Umbilical cord (tissue), 2 donors: ENCODE measurements around the gene ORAI3. TPM values are rescaled to one million over a fixed set of nuclear protein-coding genes. Genes with fewer than 3 reads are reported as not detected.

Source experiments
- DNase-seq: peaks from one replicate; pipeline ENCODE4 v3.0.0-alpha.2; 2015; ENCODE audit warnings: low spot score
- total RNA-seq: library from RNA; depleted of rRNA; stranded (reverse); fragments of >200 nt; gene quantifications from one replicate; pipeline ENCODE4 v1.2.3, GENCODE V29; 2014; ENCODE audit warnings: low replicate concordance; ENCODE audit not compliant: insufficient read depth

The ORAI3 gene
- total RNA-seq, 1 donor from 2014 or later: 26.5 TPM

DNA sequence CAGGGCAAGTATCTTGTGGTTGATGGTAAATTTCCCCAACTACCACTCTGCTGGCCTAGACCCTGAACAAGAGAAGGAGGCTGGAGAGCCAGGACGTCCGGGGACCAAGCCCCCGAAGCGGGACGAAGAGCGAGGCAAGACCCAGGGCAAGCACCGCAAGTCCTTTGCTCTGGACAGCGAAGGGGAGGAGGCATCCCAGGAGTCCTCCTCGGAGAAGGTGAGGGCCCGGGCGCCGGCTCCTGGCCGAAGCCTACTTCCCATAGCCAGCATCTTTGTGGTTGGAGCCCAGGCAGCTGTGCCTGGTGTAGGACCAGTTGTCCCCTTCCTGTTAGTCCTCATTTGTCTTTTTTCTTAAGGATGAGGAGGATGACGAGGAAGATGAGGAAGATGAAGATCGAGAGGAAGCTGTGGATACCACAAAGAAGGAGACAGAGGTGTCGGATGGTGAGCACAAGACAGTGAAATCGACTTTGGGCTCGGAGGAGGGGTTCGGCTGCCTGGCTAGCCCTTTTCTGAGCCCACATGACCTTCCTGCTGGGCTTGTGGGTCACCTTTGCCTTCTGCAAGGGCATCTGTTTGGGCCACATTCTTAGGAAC, 20.5 kb downstream of the ORAI3 start:
- no peak for DNase-seq

DNA sequence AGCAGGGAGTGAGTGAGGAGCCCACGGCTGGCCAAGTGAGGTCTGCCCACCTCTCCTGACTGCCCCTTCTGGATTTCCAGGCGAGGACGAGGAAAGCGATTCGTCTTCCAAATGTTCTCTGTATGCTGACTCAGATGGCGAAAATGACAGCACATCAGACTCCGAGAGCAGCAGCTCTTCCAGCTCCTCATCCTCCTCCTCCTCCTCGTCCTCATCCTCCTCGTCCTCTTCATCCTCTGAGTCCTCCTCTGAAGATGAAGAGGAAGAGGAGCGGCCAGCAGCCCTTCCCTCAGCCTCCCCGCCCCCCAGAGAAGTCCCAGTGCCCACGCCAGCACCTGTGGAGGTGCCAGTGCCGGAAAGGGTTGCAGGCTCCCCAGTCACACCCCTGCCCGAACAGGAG, 22.4 kb downstream of the ORAI3 start:
- no peak for DNase-seq

DNA sequence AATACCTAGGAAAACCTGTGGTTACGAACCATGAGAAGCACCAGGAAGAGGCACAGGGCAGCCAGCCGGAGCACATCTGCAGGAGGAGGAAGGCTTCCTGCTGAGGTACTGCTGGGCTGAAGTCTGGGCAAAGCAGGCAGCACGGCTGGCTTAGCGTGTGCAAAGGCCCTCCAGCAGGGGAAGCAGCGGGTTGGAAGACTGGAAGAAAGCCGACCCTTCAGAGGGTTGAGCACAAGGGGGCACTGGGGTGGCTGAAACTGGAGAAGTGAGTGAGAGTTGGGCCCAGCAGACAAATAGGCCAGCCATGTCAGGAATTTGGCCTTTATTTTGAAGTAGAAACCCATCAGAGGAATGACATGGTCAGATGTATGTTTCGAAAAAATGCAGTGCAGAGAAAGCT, 24.0 kb downstream of the ORAI3 start:
- DNase-seq: no peak

DNA sequence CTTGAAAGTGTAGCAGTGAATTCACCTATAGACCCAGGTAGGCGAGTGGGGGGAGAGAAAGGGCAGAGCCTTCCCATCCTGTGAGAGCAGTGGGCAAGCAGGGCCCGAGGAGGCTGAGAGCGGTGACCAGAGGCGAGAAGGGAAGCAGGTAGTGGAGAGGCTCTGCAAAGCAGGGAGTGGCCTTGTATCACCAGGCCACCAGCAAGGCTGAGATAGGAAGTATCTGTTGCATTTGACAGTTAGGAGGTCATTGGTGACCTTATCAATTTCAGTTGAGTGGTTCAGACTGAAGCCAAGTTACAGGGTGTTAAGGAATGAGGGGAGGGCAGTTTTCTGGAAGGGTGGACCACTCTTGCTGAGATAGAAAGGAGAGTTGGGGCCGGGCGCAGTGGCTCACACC, 25.5 kb downstream of the ORAI3 start:
- DNase-seq: no peak

DNA sequence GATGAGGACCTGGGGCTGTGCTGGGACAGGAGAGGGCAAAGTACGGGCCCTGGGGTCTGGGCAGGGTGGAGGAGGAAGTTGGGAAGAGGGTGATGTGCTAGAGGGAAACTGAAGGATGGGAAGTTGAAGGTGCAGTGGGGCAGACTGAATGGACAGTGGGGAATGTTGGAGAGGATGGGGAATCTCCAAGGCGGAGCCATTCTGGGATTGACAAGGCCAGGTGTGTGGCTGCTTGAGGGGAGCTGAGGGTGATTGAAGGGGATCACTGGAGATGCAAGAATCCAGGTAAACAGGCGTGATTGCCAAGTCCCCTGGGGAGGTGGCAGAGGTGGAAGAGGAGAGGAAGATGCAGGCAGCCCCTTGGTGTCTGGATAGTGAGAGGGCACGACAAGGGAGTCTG, 27.6 kb downstream of the ORAI3 start:
- DNase-seq: no peak

DNA sequence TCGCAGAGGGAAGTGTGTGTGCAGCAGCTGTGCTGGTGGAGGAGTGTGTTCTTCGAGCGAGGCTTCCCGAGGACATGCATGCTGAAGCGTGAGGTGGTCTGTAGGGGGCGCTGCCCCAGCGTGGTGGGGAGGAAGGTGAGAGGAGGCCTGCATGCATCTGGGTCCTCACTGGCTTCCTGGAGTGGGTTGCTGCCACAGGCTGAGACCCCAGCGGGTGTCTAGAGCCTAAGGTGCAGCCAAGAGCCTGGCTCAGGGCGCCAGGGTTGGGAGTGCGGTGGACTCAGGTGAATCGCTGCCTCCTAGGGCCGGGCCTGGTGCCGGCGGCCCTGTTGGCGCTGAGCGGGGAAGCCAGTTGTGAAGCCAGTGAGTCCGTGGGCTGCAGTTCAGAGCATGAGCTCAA, 28.6 kb downstream of the ORAI3 start:
- no peak for DNase-seq

DNA sequence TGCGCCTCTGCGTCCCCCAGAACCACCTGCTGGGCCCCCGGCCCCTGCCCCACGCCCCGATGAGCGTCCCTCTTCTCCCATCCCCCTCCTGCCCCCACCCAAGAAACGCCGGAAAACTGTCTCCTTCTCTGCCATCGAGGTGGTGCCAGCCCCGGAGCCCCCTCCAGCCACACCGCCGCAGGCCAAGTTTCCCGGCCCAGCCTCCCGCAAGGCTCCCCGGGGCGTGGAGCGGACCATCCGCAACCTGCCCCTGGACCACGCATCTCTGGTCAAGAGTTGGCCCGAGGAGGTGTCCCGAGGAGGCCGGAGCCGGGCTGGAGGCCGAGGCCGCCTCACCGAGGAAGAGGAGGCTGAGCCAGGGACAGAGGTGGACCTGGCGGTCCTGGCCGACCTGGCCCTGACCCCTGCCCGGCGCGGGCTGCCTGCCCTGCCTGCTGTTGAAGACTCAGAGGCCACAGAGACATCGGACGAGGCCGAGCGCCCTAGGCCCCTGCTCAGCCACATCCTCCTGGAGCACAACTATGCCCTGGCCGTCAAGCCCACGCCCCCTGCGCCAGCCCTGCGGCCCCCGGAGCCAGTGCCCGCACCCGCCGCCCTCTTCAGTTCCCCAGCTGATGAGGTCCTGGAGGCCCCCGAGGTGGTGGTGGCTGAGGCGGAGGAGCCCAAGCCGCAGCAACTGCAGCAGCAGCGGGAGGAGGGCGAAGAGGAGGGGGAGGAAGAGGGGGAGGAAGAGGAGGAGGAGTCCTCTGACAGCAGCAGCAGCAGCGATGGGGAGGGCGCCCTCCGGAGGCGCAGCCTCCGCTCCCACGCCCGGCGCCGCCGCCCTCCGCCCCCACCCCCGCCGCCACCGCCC, 30.5 kb downstream of the ORAI3 start:
- no peak for DNase-seq

DNA sequence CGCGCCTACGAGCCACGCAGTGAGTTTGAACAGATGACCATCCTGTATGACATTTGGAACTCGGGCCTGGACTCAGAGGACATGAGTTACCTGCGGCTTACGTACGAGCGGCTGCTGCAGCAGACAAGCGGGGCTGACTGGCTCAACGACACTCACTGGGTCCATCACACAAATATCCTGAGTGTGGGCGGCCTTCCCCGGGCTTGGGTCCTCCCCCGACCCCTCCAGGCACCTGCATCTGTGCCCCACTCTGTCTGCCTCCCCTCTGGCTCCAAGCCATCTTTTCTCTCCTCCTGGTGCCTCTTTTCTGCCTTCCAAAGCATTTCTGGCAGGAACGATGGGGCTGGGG, 31.1 kb downstream of the ORAI3 start:
- no peak for DNase-seq

DNA sequence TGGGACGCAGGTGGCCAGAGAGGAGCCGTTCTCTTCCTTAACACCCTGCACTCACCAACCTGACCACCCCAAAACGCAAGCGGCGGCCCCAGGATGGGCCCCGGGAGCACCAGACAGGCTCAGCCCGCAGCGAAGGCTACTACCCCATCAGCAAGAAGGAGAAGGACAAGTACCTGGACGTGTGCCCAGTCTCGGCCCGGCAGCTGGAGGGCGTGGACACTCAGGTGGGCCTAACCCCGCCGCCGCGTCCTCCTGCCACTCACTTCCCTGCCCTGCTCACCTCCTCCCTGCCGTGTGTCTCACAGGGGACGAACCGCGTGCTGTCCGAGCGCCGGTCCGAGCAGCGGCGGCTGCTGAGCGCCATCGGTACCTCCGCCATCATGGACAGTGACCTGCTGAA, 31.6 kb downstream of the ORAI3 start:
- no peak for DNase-seq

DNA sequence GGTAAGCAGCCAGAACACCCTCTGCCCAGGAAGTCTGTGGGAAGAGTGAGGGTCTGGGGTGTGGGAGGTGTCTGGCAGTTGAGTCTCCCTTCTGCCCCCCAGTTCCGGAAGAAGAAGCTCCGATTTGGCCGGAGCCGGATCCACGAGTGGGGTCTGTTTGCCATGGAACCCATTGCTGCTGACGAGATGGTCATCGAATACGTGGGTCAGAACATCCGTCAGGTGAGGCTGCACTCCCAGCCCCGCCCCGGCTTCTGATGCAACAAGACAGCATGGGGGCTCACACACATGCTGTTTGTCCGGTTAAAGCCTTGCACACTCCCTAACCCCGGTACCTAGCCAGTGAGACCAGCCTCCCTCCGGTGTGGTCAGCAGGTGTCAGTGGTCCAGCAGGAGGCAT, 32.1 kb downstream of the ORAI3 start:
- no peak for DNase-seq

DNA sequence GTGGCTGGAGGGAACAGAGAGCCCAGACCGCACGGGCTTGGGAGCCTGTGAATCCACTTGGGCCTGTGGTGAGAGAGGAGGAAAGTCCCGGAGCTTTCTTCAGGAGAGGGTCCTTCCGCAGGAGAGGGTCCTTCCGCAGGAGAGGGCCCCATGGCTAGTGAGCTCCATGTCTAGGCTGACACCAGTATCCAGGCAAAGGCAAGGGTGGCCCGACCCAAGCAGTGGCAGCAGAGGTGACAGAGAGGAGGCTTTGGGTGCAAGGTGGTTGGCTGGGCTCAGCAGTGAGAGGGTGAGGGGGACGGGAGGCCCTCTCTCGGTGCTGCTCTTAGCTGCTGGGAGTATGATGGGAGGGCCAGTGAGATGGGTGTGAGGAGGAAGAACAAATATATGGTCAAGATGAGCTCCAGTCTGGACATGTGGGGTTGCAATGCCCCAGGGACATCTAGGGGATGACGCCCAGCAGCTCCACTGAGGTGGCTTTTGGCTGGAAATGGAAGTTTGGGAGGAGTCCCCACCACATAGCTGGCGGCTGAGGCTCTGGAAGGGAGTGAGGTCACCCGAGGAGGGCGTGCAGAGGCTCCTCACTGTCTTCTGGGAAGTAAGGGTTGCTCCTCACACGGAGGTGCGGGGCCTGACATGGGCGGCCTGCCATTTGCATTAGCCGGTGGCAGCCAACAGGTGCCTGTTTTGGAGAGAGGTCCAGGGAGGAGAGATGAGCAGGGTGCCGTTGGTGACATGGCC, 33.9 kb downstream of the ORAI3 start:
- no peak for DNase-seq

DNA sequence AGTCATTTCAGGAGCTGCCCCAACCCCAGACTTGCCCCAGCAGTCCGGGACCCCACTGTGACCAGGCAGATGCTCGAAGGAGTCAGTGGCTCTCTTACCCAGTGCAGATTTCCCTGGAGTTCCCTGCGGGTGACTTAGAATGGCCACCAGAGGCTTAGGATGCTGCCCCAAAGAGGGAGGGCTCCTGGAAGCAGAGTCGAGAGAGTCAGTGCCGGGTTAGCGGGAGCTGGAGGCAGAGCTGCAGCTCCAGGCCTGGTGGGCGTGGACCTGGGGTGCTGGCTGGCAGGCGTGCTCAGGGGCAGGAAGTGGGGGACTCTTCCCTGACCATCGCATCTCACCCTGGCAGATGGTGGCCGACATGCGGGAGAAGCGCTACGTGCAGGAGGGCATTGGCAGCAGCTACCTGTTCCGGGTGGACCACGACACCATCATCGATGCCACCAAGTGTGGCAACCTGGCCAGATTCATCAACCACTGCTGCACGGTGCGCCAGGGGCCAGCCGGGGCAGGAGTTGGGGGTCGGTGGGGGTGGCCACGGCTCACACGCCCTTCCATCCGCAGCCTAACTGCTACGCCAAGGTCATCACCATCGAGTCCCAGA, 34.5 kb downstream of the ORAI3 start:
- no peak for DNase-seq

DNA sequence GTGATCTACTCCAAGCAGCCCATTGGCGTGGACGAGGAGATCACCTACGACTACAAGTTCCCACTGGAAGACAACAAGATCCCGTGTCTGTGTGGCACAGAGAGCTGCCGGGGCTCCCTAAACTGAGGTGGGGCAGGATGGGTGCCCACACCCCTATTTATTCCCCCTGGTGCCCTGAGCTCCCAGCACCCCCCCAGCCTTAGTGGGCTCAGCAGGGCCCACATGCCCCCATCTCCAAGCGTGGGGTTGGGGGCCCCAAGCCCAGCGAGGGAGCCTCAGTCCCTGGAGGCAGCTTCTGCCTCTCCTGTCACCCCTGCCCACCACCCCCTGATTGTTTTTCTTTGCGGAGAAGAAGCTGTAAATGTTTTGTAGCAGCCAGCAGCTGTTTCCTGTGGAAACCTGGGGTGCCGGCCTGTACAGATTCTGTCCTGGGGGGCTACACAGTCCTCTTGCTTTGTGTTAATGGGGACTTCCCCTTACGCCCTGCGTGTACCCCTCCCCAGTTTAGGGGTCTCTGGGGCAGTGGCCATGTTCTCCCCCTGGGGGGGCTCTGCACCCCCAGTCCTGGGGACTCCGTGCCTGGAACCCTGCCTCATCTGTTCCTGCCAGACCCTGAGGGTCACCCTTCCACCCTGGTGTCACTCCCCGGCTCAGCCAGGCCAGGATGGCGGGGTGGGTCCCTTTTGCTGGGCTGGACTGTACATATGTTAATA, 35.2 kb downstream of the ORAI3 start:
- no peak for DNase-seq

DNA sequence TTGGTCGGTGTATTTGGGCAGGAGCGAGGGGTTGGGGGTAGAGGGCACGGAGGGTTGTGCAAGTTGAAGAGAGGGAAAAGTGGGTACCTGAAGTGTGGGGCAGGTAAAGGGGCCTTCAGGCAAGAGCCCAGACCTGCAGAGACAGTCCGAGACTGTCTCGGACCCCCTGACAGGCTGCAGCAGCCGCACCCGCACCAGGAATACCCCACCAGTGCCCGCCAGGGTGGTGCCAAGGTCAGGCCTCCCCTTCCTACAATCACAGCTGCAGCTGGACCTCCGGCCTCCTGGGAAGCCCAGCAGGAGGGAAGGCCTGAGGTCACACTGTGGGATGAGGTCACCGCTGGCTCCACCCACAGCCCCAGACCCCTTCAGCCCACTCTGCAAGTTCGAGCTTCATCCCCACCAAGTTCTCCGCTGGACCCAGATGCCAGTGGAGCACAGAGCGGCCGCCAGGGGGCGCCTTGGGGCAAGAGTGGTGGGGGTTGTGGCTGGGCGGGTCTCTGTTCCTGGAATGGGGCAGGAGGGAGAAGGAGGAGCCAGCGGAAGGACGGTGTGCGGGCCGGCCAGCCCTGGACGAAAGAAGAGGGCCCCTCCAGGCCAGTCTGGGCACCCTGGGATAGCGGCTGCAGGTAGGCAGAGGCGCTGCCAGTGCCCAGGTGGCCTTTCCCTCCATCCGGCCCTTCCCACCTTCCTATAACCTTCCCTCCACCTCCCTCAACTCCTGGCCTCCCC, 36.0 kb downstream of the ORAI3 start, which contains the start of gene HSD3B7:
TSS of gene HSD3B7 (plus strand) at position 539 of the 732 bp plus-strand sequence. CDS start 452 bp downstream, outside the sequence.
- peak; percentile 85 for DNase-seq

DNA sequence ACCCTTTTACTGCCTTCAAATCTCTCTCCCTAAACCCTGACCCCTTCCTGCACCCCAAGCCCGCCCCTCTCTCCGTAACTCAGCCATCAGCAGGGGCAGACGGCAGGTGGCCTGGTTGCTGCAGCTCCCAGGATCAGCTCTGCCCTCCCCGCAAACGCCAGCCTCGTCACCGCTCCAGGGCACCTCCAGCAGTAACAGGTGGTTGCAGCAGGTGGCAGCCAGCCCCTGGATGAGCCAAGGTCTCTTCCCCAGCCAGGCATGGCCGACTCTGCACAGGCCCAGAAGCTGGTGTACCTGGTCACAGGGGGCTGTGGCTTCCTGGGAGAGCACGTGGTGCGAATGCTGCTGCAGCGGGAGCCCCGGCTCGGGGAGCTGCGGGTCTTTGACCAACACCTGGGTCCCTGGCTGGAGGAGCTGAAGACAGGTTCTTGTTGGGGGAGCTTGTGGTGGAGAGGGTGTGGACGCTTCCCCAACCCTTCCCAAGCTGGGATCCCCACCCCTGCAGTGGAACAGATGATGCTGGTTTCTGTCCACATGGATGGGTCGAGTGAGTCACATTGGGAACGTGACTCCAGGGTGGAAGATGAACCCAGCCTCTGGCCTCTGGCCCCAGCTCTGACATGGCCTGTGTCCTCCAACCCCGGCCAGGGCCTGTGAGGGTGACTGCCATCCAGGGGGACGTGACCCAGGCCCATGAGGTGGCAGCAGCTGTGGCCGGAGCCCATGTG, 36.7 kb downstream of the ORAI3 start:
- peak; percentile 38 for DNase-seq

DNA sequence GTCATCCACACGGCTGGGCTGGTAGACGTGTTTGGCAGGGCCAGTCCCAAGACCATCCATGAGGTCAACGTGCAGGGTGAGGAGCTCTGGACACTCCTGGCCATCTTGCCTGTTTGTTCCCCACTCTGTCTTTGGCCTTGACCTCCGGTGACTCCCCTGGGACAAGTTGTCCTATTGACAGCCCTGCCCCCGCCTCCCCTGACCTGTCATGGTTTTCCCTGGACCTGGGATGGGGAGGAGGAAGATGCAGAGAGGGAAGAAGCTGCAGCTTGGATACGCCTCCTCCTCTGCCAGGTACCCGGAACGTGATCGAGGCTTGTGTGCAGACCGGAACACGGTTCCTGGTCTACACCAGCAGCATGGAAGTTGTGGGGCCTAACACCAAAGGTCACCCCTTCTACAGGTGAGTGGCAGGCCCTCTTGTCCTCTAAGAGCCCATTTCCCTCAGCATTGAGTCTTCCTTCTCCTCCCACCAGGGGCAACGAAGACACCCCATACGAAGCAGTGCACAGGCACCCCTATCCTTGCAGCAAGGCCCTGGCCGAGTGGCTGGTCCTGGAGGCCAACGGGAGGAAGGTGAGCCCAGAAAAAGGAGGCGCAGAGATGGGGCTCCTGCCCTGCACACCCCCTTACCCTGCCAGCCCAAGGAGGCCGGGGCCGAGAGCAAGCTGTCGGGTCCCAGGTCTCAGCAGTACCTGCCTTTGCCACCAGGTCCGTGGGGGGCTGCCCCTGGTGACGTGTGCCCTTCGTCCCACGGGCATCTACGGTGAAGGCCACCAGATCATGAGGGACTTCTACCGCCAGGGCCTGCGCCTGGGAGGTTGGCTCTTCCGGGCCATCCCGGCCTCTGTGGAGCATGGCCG, 37.5 kb downstream of the ORAI3 start:
- DNase-seq: no peak

DNA sequence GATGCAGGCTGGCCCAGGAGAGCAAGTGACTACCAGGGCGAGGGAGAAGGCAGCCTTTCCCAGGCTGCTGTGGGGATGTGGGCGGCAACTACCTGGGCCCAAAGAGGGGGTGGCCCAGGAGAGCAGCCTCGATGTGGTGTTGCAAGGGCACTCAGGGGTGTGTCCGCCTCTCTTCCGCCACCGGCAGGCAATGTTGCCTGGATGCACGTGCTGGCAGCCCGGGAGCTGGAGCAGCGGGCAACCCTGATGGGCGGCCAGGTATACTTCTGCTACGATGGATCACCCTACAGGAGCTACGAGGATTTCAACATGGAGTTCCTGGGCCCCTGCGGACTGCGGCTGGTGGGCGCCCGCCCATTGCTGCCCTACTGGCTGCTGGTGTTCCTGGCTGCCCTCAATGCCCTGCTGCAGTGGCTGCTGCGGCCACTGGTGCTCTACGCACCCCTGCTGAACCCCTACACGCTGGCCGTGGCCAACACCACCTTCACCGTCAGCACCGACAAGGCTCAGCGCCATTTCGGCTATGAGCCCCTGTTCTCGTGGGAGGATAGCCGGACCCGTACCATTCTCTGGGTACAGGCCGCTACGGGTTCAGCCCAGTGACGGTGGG, 38.8 kb downstream of the ORAI3 start:
- DNase-seq: no peak

DNA sequence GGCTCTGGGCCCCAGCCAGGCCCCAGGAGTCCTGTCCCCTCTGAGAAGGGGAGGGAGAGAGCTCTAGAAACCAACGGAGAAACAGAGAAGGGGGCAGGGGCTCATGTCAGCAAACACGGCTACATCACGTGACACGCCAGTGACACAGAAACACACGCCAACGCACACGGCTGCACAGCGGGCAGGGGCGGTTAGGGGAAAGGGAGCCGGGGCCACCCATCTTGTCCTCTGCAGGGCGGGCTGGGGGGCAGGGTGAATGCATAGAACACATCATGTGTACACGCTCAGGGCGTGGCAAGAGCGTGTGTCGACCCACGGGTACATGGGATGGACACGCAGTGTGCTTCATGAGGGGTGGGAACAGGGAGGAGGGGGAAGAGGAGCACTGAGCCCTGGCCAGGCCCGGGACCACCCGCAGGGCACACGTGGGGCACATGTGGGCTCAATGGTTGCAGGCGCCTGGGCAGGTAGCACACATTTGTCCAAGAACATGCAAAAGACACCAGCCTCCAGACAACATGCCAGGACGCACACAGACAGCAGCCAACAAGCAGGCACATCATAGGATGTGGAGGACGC, 40.7 kb downstream of the ORAI3 start:
- DNase-seq: no peak
